ENCODE measurements around the gene NUDCD2. TPM values are rescaled to one million over a fixed set of nuclear protein-coding genes. Genes with fewer than 3 reads are reported as not detected.
"Not testable (repeated sequence)": the region's sequence is repeated elsewhere in the genome, so short reads cannot be mapped to it uniquely, and the experiment has no call there.

Gene NUDCD2
- total and polyA plus RNA-seq, 5 donors, result 4.2 to 17.3 (median 13.2) TPM

DNA sequence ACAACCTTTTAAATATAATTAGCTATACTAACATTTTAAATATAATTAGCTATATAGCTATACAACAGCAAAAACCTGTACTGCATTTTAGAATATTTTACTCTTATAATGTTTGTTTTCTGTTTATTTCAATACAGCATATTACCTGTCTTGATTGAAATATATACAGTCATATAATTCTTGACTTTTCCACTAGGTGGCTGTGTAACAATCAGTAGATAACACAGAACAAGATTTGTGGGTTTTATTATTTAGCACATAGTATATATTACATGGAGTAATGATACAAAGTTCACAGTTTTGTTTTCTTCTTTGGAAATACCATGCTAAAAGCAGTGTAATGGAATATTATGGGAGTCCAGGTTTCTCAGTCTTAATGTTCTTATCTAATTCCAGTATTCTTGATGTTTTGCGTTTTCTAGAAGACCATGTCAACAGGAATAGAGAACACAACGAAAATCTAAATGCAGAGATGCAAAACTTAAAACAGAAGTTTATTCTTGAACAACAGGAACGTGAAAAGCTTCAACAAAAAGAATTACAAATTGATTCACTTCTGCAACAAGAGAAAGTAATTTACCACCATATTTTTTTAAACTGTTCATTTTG lies 13.8 kb upstream of the NUDCD2 start:
- no peak overlapping the region for H3K4me3 ChIP-seq (ENCODE audit: low read length)
- 96% methylated on average over 3 of the region's 3 CpGs for WGBS
- intact Hi-C loops (cut with DNase I), result no loop called here

DNA sequence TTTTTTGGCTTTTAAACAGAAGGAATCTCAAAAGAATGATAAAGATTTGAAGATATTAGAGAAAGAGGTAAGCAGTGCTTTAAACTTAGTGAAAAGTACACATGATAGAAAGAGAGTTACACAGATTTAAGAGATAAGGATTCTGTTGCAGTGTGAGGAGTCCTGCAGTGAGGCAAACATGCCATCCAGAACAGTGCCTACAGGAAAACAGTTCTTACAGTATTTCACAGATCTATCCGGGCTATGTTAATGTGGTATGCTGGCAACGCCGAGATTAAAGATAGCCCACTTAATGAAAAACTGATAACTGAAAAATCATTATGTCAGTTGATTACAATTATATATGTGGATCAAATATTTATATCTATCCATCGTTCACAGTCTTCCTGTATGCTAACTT lies 7.8 kb upstream of the NUDCD2 start:
- Histone ChIP-seq H3K9me3 (ENCODE audit: control insufficient read depth, low read length) (no peaks in the 10 kb centered on the region), H3K4me3 (ENCODE audit: low read length) (no peak overlapping the region), H3K27me3 (ENCODE audit: control insufficient read depth, insufficient read depth) (no peaks in the 10 kb centered on the region), H3K27ac (ENCODE audit: low read length) (no peak overlapping the region), H3K4me1 (ENCODE audit: control insufficient read depth, insufficient read depth, low read length) (no peaks in the 10 kb centered on the region)
- DNase-seq, result no peak
- ATAC-seq, result no peak
- intact Hi-C loops (cut with DNase I), result no loop called here
- WGBS, result 72% methylated on average over 4 of the region's 4 CpGs

More for the DNA sequence above, 13.8 kb upstream of the NUDCD2 start:
- ATAC-seq, result no peak
- Histone ChIP-seq H3K4me1 (ENCODE audit: control insufficient read depth, insufficient read depth, low read length) (no peaks in the 10 kb centered on the region), H3K27me3 (ENCODE audit: control insufficient read depth, insufficient read depth) (no peaks in the 10 kb centered on the region), H3K9me3 (ENCODE audit: control insufficient read depth, low read length) (no peaks in the 10 kb centered on the region), H3K27ac (ENCODE audit: low read length) (no peak overlapping the region)
- no peak for DNase-seq

DNA sequence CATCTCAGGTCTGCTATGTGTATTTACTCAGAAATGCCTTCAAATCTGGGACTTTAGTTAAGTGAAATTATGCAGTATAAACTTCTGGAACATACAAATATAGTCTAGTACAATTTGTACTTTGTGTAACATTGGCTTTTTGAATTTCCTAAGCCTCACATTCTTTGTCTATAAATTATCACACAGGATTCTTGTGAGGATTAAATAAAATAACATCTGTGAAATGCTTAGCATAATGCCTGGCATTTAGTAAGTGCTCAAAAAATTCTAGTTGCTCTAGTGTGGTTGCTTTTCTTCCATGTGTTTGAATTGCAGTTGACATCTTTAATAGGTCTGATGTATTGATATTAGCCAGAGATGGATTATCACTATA lies 3.1 kb upstream of the NUDCD2 start:
- no peak overlapping the region for H3K4me3 ChIP-seq (ENCODE audit: low read length)
- ATAC-seq (no peak), DNase-seq (no peak)
- no peaks in the 10 kb centered on the region for H3K27me3 ChIP-seq (ENCODE audit: control insufficient read depth, insufficient read depth)
- no peaks in the 10 kb centered on the region for H3K9me3 ChIP-seq (ENCODE audit: control insufficient read depth, low read length)
- intact Hi-C loops (cut with DNase I), result loop anchor here in 2 of 4 donors (5.0 kb wide), 2 partner anchors 34 to 39 kb away; no protein-coding TSS in a partner anchor
- no peak overlapping the region for H3K27ac ChIP-seq (ENCODE audit: low read length)
- peaks cover 2% of the 10 kb centered on the region for H3K4me1 ChIP-seq (ENCODE audit: control insufficient read depth, insufficient read depth, low read length)

DNA sequence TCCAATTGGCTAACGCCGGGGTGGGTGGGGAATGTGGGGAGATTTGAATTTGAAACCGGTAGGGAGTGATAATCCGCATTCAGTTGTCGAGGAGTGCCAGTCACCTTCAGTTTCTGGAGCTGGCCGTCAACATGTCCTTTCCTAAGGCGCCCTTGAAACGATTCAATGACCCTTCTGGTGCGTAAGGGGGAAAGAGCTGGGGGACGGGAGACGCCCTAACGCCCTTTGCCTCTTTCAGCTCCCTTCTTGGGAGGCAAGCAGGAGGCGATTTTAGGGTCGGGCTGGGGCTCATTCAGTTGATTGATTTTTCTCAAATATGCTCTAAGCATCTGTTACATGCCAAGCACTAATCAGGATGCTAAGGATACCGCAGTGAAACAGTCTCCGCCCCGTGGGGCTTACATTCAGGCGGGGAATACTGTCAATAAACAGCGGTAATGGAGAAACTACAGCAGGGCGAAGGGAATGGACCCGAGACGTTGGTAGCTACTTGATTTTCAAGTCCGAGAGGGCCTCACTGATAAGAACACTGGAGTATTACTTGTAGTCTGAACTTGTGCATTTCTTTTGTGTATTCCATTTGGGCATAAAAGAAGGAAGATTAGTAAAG lies 765 bp upstream of the NUDCD2 start, which contains the start of gene HMMR:
Gene HMMR (plus strand): TSS at position 71 of the 610 bp plus-strand sequence. CDS start 61 bp downstream, at position 132.
- DNase-seq (no peak), ATAC-seq (no peak)
- Histone ChIP-seq H3K4me3 (ENCODE audit: low read length) (peak within 1 kb of the TSS; percentile 82), H3K4me1 (ENCODE audit: control insufficient read depth, insufficient read depth, low read length) (peaks cover 2% of the 10 kb centered on the region), H3K27ac (ENCODE audit: low read length) (peak within 1 kb of the TSS; percentile 96), H3K27me3 (ENCODE audit: control insufficient read depth, insufficient read depth) (no peaks in the 10 kb centered on the region), H3K9me3 (ENCODE audit: control insufficient read depth, low read length) (no peaks in the 10 kb centered on the region)
- intact Hi-C loops (cut with DNase I), result loop anchor here in 2 of 4 donors (5.0 kb wide), 2 partner anchors 37 to 42 kb away; no protein-coding TSS in a partner anchor
- WGBS, result under 1% methylated on average over 23 of the region's 23 CpGs

DNA sequence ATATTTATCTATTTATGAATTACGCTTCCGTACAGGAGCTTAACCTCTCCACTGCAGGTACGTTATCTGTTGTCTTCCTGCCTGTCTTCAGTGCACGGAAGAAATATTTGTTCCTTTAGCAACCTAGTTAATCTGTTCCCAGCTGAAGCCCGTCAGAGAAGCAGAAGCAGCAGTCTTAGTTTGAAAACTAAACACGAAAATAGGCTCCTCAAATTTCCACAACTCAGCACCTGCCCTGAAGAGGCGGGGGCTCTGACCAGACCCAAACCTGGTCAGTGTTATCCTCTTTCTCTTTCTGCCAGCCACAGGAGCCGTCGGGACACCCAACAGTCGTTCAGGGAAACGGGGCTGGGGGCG lies 462 bp downstream of the NUDCD2 start:
- DNase-seq (no peak), ATAC-seq (no peak)
- Histone ChIP-seq H3K9me3 (ENCODE audit: control insufficient read depth, low read length) (no peaks in the 10 kb centered on the region), H3K27me3 (ENCODE audit: control insufficient read depth, insufficient read depth) (no peaks in the 10 kb centered on the region), H3K4me1 (ENCODE audit: control insufficient read depth, insufficient read depth, low read length) (peaks cover 2% of the 10 kb centered on the region), H3K27ac (ENCODE audit: low read length) (peak overlapping the region; percentile 96), H3K4me3 (ENCODE audit: low read length) (peak overlapping the region; percentile 82)
- intact Hi-C loops (cut with DNase I), result loop anchor here in 1 of 4 donors (10.0 kb wide), 1 partner anchor 45 kb away; the partner anchor contains the start of gene MAT2B
- under 1% methylated on average over 12 of the region's 12 CpGs for WGBS

DNA sequence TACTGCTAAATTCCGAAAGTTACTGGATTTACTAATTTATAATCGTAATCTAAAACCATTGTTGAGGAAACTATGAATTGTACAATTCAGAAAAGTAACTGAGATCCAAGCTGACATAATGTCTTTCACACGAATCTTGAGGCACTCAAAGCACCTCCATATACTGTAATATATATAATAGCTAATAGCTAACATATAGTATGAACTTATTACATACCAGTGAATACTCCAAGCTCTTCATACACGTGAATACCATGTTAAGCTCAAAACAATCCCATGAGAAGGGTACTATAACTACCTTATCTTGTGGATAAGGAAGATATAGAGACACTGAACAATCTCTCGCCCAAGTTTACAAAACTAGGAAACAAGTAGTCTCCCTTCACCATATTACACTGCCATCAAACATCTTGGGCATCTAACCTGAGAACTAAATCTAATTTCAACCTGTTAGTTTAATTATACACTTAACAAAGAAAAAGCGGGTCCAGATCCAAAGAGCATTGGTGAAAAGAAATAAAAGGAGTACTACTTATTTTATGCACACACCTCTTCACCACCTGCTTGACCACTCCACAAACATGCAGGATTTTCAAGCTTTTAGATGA lies 1.0 kb downstream of the NUDCD2 start:
- WGBS, result 38% methylated on average over 6 of the region's 6 CpGs
- Histone ChIP-seq H3K4me3 (ENCODE audit: low read length) (peak overlapping the region; percentile 82), H3K4me1 (ENCODE audit: control insufficient read depth, insufficient read depth, low read length) (peaks cover 2% of the 10 kb centered on the region), H3K27me3 (ENCODE audit: control insufficient read depth, insufficient read depth) (no peaks in the 10 kb centered on the region), H3K9me3 (ENCODE audit: control insufficient read depth, low read length) (no peaks in the 10 kb centered on the region), H3K27ac (ENCODE audit: low read length) (no peak overlapping the region)
- DNase-seq (no peak), ATAC-seq (no peak)
- intact Hi-C loops (cut with DNase I), result loop anchor here in 1 of 4 donors (10.0 kb wide), 1 partner anchor 46 kb away; the partner anchor contains the start of gene MAT2B

DNA sequence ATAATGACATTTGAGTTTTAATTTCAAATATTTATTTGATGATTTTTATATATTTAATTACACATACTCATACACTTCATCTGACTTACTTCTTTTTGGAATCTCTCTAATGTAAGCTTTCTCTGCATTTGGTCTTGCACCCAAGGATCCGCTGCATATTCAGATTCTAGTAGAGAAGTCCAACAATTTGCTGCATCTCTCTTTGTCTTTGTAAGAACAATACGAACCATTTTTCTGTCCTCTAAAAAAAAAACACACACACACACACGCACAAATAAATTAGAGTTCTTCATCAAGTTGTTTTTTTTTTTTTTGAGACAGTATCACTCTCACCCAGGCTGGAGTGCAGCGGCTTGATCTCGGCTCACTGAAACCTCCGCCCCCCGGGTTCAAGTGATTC lies 3.1 kb downstream of the NUDCD2 start:
- H3K4me1 ChIP-seq (ENCODE audit: control insufficient read depth, insufficient read depth, low read length), result peaks cover 2% of the 10 kb centered on the region
- DNase-seq, result no peak
- intact Hi-C loops (cut with DNase I), result loop anchor here in 1 of 4 donors (10.0 kb wide), 1 partner anchor 48 kb away; the partner anchor contains the start of gene MAT2B
- WGBS, result 93% methylated on average over 7 of the region's 7 CpGs
- no peak for ATAC-seq
- no peaks in the 10 kb centered on the region for H3K27me3 ChIP-seq (ENCODE audit: control insufficient read depth, insufficient read depth)
- H3K4me3 ChIP-seq (ENCODE audit: low read length), result no peak overlapping the region
- no peaks in the 10 kb centered on the region for H3K9me3 ChIP-seq (ENCODE audit: control insufficient read depth, low read length)
- H3K27ac ChIP-seq (ENCODE audit: low read length), result no peak overlapping the region

DNA sequence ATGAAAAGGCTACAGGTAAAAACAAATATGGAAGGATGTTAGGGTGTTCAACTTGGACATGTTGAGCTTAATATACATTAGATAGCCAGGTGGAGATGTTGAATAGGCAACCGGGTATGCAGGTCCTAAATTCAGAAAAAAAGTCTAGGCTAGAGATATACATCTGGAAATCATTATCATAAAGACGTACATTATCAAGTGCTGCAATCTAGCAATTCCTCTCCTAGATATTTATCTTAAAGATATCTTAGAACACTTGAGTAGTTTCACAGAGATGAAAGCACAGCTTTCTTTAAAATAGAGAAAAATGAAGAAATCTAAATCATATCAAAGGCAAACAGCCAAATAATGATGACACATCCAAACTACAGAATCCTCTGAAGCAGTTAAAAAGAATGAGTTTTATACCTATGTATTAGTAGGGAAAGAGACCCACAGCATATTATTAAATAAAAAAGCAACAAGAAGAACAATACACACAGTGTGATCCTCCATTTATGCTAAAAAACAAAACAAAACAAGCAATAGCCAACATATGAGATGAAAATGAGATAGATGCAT lies 3.8 kb downstream of the NUDCD2 start:
- no peak for ATAC-seq
- peaks cover 2% of the 10 kb centered on the region for H3K4me1 ChIP-seq (ENCODE audit: control insufficient read depth, insufficient read depth, low read length)
- DNase-seq, result no peak
- H3K27me3 ChIP-seq (ENCODE audit: control insufficient read depth, insufficient read depth), result no peaks in the 10 kb centered on the region
- WGBS, result 94% methylated on average over 2 of the region's 2 CpGs
- H3K4me3 ChIP-seq (ENCODE audit: low read length), result no peak overlapping the region
- no peak overlapping the region for H3K27ac ChIP-seq (ENCODE audit: low read length)
- intact Hi-C loops (cut with DNase I), result loop anchor here in 1 of 4 donors (10.0 kb wide), 1 partner anchor 49 kb away; the partner anchor contains the start of gene MAT2B
- H3K9me3 ChIP-seq (ENCODE audit: control insufficient read depth, low read length), result no peaks in the 10 kb centered on the region

DNA sequence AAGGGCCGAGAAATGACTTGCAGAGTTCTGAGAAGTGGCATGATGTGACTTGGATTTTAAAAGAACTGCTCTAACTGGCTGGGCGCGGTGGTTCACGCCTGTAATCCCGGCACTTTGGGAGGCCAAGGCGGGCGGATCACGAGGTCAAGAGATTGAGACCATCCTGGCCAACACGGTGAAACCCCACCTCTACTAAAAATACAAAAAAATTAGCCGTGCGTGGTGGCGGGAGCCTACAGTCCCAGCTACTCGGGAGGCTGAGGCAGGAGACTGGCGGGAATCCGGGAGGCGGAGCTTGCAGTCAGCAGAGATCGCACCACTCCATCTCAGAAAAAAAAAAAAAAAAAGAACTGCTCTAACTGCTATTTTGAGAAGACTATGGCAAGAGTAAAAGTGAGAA lies 4.5 kb downstream of the NUDCD2 start:
- not testable (repeated sequence) for H3K4me1 ChIP-seq (ENCODE audit: control insufficient read depth, insufficient read depth, low read length); H3K9me3 ChIP-seq (ENCODE audit: control insufficient read depth, low read length); H3K27me3 ChIP-seq (ENCODE audit: control insufficient read depth, insufficient read depth); H3K27ac ChIP-seq (ENCODE audit: low read length); ATAC-seq; H3K4me3 ChIP-seq (ENCODE audit: low read length)
- WGBS, result 98% methylated on average over 17 of the region's 17 CpGs
- peak in 1 of 3 donors; percentile 42 for DNase-seq
- intact Hi-C loops (cut with DNase I), result loop anchor here in 1 of 4 donors (10.0 kb wide), 1 partner anchor 49 kb away; the partner anchor contains the start of gene MAT2B

DNA sequence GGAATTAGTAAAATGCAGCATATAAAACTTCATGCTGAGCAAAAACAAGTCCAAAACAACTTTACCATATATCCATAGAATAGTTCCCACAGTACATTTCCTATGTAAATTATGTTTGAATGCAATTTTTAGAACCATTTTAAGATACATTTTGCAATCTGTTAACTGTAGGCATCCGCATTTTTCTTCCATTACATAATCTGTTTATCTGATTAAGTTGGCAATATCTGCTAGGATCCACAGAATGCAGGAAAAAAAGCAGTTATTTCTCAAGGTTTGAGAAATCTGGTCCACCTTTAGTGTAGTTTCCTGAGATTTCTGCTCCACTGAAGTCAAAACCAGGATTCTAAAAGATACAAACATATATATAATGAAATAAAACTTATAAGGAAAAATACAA lies 6.2 kb downstream of the NUDCD2 start:
- intact Hi-C loops (cut with DNase I), result loop anchor here in 1 of 4 donors (10.0 kb wide), 1 partner anchor 51 kb away; the partner anchor contains the start of gene MAT2B
- H3K4me3 ChIP-seq (ENCODE audit: low read length), result no peak overlapping the region
- H3K27me3 ChIP-seq (ENCODE audit: control insufficient read depth, insufficient read depth), result no peaks in the 10 kb centered on the region
- no peak overlapping the region for H3K27ac ChIP-seq (ENCODE audit: low read length)
- H3K9me3 ChIP-seq (ENCODE audit: control insufficient read depth, low read length), result no peaks in the 10 kb centered on the region
- 72% methylated on average over 1 of the region's 1 CpG for WGBS
- DNase-seq, result no peak
- H3K4me1 ChIP-seq (ENCODE audit: control insufficient read depth, insufficient read depth, low read length), result no peaks in the 10 kb centered on the region
- no peak for ATAC-seq

DNA sequence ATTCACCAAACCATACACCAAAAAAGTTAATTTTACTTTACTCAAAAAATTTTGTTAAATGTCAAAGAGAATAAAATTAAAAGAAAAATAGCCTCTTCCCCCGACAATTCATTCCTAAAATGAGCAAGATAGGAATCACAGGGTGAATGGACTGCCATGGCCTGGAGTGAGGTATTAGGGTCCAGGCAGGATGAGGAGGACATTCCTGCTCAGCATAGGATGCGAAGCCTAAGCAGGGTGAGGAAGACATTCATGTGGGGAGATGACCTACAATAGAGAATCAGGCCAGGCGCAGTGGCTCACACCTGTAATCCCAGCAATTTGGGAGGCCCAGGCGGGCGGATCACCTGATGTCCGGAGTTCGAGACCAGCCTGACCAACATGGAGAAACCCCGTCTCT lies 8.4 kb downstream of the NUDCD2 start:
- no peaks in the 10 kb centered on the region for H3K27me3 ChIP-seq (ENCODE audit: control insufficient read depth, insufficient read depth)
- no peak overlapping the region for H3K4me3 ChIP-seq (ENCODE audit: low read length)
- WGBS, result 98% methylated on average over 8 of the region's 8 CpGs
- no peak for ATAC-seq
- no peak for DNase-seq
- intact Hi-C loops (cut with DNase I), result loop anchor here in 1 of 4 donors (10.0 kb wide), 1 partner anchor 53 kb away; the partner anchor contains the start of gene MAT2B
- no peaks in the 10 kb centered on the region for H3K4me1 ChIP-seq (ENCODE audit: control insufficient read depth, insufficient read depth, low read length)
- no peaks in the 10 kb centered on the region for H3K9me3 ChIP-seq (ENCODE audit: control insufficient read depth, low read length)
- H3K27ac ChIP-seq (ENCODE audit: low read length), result no peak overlapping the region
